T-helper 1 cell treated with Interleukin-12 subunit alpha and Interleukin-12 subunit beta and Interleukin-4 antibody, amounts not matched to agents 30 μg/mL and 1 μg/mL, for 36 hours (primary cell): ENCODE data around the gene GALNT2.

Experiments used
- H3K27ac Mint-ChIP-seq: one replicate; pipeline ENCODE4 v1.8.0; 2021; ENCODE audit warnings: mild to moderate bottlenecking, mixed read lengths
- H3K27me3 Mint-ChIP-seq: one replicate; pipeline ENCODE4 v1.8.0; 2021; ENCODE audit warnings: low read depth, mixed read lengths
- H3K36me3 Mint-ChIP-seq: one replicate; pipeline ENCODE4 v1.8.0; 2021; ENCODE audit warnings: low read depth, mixed read lengths
- H3K4me1 Mint-ChIP-seq: one replicate; pipeline ENCODE4 v1.8.0; 2021; ENCODE audit warnings: low read depth, mixed read lengths
- H3K4me3 Mint-ChIP-seq: one replicate; pipeline ENCODE4 v1.8.0; 2021; ENCODE audit warnings: mild to moderate bottlenecking, moderate library complexity, mixed read lengths
- H3K9me3 Mint-ChIP-seq: one replicate; pipeline ENCODE4 v1.8.0; 2021; ENCODE audit warnings: mixed read lengths

The GALNT2 gene

DNA sequence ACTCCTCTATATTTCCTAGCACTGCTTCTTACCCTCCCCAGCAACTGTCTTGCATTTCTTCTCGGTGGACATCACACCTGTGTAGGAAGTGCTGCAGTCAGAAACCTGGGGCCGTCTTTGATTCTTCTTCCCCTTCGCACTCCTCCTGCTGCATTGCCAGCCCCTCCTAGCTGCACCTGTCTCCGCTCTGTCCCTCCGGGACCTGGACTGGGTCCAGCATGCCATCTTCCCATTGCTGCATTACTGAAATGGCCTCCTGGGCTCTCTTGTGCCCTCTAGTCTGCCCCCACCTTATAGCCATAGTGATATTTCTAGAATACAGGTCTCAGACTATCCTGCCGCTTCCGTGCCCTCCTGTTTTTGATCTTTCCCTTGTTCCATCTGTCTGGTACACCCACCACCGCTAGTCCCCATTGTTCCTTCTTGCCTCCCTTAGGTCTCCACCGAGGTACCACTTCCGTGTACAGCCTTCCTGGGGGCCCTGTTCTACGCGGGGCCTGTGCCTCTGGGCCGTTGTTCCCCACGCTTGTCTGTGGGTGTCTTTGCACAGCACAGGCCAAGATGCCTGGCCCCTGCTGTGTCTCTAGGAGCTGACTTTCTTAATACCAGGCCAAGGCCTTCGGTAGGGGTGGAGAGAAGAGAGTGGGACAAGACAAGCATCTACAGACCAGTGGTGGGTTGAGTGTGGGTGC is 107.6 kb downstream of the GALNT2 start:
- Mint-ChIP-seq H3K27me3 (no peaks in the 10 kb centered on the region), H3K4me1 (peaks cover 15% of the 10 kb centered on the region), H3K36me3 (peaks cover 13% of the 10 kb centered on the region), H3K4me3 (no peak overlapping the region), H3K9me3 (no peaks in the 10 kb centered on the region), H3K27ac (no peak overlapping the region)

DNA sequence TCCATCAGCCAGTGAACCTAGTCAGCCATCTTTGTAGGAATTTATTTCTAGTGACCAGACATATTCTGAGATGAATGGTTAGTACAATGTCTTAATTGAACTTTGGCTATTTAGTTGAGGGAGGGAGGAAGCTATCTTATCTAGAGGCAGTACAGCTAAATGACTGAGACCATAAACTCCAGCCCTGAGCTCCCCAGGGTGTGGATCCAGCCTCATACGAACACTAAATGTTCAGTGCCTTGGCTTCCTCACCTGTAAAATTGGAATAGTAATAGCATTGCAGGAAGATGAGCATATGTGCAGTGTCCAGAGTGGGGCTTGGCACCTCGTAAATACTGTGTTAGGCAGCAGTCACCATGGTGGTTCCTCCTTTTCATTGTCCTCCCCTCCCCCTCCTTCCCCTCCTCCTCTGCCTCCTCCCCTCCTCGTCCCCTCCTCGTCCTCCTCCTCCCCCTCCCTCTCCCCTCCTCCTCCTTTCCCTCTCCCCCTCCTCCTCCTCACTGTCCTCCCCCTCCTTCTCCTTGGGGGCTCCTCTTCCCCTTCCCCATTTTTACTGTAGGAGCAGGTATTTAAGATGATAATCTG is 108.2 kb downstream of the GALNT2 start:
- Mint-ChIP-seq H3K4me1 (peaks cover 9% of the 10 kb centered on the region), H3K27me3 (no peaks in the 10 kb centered on the region), H3K36me3 (peaks cover 13% of the 10 kb centered on the region), H3K27ac (no peak overlapping the region), H3K4me3 (no peak overlapping the region), H3K9me3 (no peaks in the 10 kb centered on the region)

DNA sequence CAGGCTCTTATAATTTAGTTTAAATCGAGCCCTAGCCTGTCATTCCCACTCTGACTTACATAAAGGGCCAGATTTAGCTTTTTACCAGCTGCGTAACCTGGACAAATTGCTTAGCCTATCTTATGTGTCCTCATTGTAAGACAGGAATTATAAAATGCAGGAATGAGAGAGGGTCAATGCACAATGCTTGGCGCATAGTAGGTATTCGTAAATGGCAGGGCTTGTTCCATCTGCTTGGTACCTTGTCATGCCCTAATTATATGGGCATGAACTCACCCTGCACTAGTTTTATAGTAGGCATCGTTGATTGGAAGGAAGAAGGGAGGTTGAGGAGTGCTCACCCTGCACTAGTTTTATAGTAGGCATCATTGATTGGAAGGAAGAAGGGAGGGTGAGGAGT is 108.8 kb downstream of the GALNT2 start:
- peaks cover 17% of the 10 kb centered on the region for H3K36me3 Mint-ChIP-seq
- no peaks in the 10 kb centered on the region for H3K27me3 Mint-ChIP-seq
- peaks cover 6% of the 10 kb centered on the region for H3K4me1 Mint-ChIP-seq
- H3K9me3 Mint-ChIP-seq, result no peaks in the 10 kb centered on the region
- H3K4me3 Mint-ChIP-seq, result no peak overlapping the region
- H3K27ac Mint-ChIP-seq, result no peak overlapping the region

DNA sequence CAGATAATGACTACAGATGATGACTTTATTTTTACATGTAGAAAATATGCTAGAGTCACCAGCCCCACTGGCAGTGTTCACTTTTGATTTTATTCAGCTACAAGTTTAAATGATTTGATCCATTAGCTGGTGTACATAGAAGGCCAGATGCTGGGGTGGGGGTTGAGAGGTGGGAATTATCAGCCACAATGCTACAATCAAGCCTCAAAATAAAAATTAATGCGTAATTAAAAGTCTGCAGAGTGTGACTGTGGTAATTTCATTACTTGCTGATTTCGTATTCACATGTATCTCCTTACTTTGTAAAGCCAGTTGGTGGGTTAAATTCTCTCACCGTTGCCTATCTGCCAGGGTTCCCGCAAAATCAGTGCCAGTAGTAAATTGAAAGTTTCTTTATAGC is 109.3 kb downstream of the GALNT2 start:
- H3K9me3 Mint-ChIP-seq, result no peaks in the 10 kb centered on the region
- no peak overlapping the region for H3K27ac Mint-ChIP-seq
- H3K4me1 Mint-ChIP-seq, result peaks cover 6% of the 10 kb centered on the region
- H3K27me3 Mint-ChIP-seq, result no peaks in the 10 kb centered on the region
- H3K36me3 Mint-ChIP-seq, result peaks cover 22% of the 10 kb centered on the region
- no peak overlapping the region for H3K4me3 Mint-ChIP-seq

DNA sequence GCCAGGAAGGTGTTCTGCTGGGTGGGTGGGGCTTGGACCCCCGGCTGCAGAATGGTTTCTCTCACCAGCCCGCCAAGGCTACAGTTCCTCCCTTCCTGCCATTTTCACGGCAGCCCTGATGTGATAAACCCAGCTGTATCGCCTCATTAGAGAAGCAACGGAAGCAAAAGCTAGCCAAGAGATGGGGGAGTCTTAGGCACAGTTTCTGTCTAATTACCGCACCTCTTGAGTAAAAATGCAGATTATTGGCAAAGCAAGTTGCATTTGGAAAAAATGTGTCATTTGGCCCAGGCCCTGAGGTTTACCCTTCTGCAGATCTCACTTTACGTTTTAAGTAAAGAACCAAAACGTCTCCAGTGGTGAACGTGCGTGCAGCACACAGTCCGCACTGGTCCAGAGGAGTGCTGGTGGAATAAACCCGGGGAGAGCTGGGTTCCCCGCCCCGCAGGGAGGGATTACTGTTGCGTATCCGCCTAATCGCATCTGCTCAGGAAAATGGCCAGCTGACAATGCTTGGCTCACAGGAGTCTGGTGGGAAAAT is 109.9 kb downstream of the GALNT2 start:
- Mint-ChIP-seq H3K27ac (no peak overlapping the region), H3K4me3 (no peak overlapping the region), H3K4me1 (peaks cover 6% of the 10 kb centered on the region), H3K9me3 (no peaks in the 10 kb centered on the region), H3K27me3 (no peaks in the 10 kb centered on the region), H3K36me3 (peaks cover 22% of the 10 kb centered on the region)

DNA sequence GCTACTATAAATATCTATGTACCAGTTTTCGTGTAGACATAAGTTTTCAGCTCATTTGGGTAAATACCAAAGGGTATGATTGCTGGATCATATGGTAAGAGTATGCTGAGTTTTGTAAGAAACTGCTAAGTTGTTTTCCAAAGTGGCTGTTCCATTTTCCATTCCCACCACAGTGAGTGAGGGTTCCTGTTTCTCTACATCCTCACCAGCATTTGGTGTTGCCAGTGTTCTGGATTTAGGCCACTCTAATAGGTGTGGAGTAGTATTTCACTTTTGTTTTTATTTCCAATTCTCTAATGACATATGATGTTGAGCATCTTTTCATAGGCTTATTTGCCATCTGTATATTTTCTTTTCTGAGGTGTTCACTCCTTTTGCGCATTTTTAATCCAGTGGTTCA is 112.2 kb downstream of the GALNT2 start:
- Mint-ChIP-seq H3K27me3 (no peaks in the 10 kb centered on the region), H3K36me3 (peaks cover 26% of the 10 kb centered on the region), H3K9me3 (no peaks in the 10 kb centered on the region), H3K4me3 (no peak overlapping the region), H3K4me1 (peaks cover 9% of the 10 kb centered on the region), H3K27ac (no peak overlapping the region)

DNA sequence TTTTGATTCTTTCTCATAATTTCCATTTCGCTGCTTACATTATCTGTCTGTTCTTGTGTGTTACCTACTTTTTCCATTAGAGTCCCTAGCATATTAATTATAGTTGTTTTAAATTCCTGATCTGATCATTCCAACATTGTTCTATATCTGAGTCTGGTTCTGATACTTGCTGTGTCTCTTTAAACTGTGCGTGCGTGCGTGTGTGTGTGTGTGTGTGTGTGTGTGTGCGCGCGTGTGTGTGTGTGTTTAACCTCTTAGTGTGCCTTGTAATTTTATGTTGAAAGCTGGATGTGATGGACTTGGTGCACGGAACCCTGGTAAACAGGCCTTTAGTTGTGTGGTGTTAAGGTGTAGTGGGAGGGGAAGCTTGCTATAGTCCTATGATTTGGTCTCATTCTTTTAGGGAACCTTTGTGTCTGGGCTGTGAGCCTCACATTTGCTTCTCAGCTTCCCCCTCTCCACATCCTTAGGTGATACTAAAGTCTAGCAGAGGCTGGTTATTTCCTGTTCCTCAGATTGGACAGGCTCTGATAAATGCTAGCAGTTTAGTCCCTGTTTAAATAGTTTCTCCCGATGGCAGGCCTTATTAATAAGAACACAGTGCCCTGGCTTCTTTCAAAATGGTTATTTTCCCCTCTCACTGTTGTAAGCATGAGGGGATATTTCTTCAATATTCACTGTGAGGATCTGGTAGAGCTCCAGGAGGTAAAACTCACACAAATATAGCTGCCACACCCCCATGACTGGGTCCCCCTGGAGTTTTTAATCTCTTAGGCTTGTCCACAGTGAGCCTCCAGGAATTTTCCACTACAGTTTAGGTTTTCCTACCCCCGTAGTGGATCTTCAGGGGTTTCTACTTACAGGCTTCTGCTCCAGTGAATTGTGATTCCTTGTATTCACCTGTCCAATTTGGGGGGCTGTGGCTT is 118.3 kb downstream of the GALNT2 start:
- peak overlapping the region; percentile 43 for H3K27ac Mint-ChIP-seq

DNA sequence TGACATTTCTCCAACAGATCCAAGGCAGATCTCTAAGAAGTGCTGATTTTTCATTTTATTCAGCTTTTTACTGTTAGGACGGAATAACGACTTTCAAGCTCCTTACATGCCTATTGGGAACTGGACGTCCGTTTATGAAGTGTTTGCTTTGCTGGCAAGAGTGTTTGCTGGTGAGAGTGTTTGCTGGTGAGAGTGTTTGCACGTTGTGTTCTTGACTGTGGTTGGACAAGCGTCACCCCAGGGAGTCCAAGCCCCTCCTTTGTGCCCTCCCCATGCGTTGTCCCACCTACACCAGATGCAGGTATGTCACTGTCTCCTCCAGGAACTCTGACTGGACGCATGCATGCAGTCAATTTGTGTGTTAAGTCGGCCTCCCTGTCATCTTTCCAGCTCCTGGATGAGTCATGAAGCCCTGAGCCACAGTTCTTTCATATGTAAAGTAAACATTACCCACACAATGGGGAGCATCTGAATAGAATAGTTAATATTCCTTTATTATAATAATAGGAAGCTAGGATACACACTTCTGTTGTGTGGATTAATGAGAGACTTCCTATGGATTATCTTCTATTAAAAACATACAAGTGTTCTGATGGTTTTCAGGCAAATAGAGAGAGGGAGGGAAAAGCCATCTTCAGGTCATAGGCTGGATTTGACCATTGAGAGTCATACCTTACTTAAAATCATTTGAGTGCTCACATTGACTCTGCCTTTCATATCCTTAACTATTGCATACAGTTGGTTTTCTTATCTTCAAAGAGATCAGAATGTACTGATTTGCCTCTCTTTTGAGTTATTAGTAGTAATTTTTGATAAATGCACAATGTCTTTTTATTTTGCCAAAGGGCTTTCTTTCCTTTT is 119.2 kb downstream of the GALNT2 start:
- peaks cover 20% of the 10 kb centered on the region for H3K36me3 Mint-ChIP-seq
- H3K4me3 Mint-ChIP-seq, result peak overlapping the region; percentile 13
- H3K27ac Mint-ChIP-seq, result no peak overlapping the region
- H3K27me3 Mint-ChIP-seq, result no peaks in the 10 kb centered on the region
- H3K9me3 Mint-ChIP-seq, result no peaks in the 10 kb centered on the region
- peaks cover 42% of the 10 kb centered on the region for H3K4me1 Mint-ChIP-seq

More for the DNA sequence above, 118.3 kb downstream of the GALNT2 start:
- Mint-ChIP-seq H3K4me1 (peaks cover 42% of the 10 kb centered on the region), H3K27me3 (no peaks in the 10 kb centered on the region), H3K4me3 (no peak overlapping the region), H3K36me3 (peaks cover 27% of the 10 kb centered on the region), H3K9me3 (no peaks in the 10 kb centered on the region)

DNA sequence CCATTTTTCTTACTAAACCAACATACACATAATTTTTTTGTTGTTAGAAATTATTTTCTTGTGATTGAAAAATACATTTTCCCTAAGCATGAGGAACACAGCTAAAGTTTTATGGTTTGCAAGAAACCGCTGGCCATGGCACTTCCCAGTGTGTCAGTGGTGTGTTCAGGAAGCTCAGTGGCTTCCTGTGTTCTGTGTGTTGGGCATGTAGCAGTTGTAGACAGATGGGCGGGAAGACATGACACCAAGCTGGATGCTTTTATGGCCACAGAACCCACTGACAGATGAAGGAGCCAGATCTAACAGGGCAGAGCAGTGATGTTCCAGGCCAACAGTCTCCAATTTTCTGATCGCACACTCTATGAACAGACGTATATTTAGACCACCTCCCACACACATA is 119.8 kb downstream of the GALNT2 start:
- Mint-ChIP-seq H3K9me3 (no peaks in the 10 kb centered on the region), H3K27ac (peak overlapping the region; percentile 23), H3K4me3 (peak overlapping the region; percentile 13), H3K4me1 (peaks cover 42% of the 10 kb centered on the region), H3K36me3 (peaks cover 19% of the 10 kb centered on the region), H3K27me3 (no peaks in the 10 kb centered on the region)

DNA sequence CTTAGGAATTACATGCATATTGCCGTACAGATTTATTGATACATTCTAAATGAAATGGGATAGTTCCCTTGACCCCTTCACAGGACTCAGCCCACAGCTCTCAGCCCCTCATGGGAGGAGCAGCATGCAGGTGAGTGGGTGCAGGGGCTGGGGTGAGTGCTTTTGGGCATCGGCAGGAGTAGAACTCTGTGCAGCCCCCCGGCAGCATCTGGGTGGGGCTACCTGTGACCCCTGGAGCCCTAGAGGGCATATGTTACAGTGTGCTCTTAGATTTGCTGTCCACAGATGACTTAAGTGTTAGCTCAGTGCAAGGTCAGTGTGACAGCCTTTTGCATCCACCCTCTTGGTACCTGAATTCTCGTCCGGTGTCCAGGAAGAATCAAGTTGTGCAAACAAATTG is 120.3 kb downstream of the GALNT2 start:
- Mint-ChIP-seq H3K36me3 (peaks cover 19% of the 10 kb centered on the region), H3K4me3 (peak overlapping the region; percentile 13), H3K9me3 (no peaks in the 10 kb centered on the region), H3K27me3 (no peaks in the 10 kb centered on the region), H3K4me1 (peaks cover 44% of the 10 kb centered on the region), H3K27ac (peak overlapping the region; percentile 23)

DNA sequence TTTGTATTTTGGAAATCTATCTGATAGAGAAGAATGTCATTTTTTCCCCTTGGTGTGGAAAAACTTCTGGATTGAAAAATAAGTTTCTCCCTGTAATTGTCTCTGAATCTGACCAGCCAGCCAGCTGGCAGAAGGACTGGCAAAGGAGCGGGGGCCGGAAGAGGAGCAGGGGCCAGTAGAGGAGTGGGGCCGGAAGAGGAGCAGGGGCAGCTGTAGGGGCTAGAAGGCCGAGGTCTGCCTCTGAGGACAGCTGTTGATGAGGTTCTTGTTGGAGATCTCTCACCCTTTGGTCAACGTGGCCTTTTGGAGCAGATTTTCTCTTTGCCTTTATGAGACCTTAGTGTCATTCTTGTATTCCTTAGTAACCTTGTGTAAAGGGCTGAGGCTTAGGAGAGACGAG is 121.8 kb downstream of the GALNT2 start:
- peaks cover 42% of the 10 kb centered on the region for H3K4me1 Mint-ChIP-seq
- H3K27me3 Mint-ChIP-seq, result no peaks in the 10 kb centered on the region
- no peaks in the 10 kb centered on the region for H3K9me3 Mint-ChIP-seq
- H3K27ac Mint-ChIP-seq, result no peak overlapping the region
- H3K36me3 Mint-ChIP-seq, result peaks cover 18% of the 10 kb centered on the region
- H3K4me3 Mint-ChIP-seq, result no peak overlapping the region

DNA sequence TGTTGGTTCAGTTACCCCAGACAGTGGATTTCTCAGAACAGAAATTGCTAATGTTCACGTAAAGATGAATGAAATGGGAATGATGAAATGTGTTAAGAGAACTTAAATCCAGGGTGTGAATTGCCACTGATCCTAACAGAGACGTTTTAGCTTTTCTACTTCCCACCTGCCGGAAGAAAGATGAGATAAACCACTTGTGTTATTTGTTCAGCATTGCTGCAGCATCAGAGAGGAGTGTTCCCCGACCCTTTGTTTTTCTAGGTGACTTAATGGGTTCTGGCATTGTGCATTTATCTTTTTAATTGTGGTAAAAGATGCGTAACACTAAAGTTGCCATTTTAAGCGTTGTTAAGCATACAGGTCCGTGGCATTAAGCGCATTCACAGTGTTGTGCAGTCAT is 122.3 kb downstream of the GALNT2 start:
- Mint-ChIP-seq H3K4me1 (peaks cover 43% of the 10 kb centered on the region), H3K9me3 (no peaks in the 10 kb centered on the region), H3K4me3 (no peak overlapping the region), H3K36me3 (peaks cover 18% of the 10 kb centered on the region), H3K27me3 (no peaks in the 10 kb centered on the region), H3K27ac (no peak overlapping the region)

DNA sequence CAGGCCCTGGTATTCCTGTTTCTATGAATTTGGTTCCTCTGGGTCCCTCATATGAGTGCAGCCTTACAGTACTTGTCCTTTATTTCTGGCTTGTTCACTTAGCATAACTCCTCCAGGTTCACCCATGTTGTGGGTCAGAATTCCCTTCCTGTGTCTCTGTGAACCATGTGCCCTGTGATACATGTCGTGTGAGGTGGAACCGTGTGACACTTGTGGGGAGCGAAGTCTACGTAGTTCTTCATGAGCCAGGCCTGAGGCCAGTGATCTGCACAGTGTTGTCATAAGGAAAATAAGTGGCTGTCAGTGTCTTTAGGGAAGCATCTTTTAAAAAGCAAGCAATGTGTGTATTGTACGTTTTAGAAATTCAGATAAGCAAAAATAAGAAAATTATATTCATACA is 122.8 kb downstream of the GALNT2 start:
- H3K4me1 Mint-ChIP-seq, result peaks cover 40% of the 10 kb centered on the region
- H3K36me3 Mint-ChIP-seq, result peaks cover 15% of the 10 kb centered on the region
- H3K4me3 Mint-ChIP-seq, result no peak overlapping the region
- H3K27ac Mint-ChIP-seq, result no peak overlapping the region
- no peaks in the 10 kb centered on the region for H3K9me3 Mint-ChIP-seq
- H3K27me3 Mint-ChIP-seq, result no peaks in the 10 kb centered on the region
